BLaER1 (cell line): ENCODE results near the gene PSAT1.

Experiments used
- H3K27ac ChIP-seq: shearing (Covaris generic); formaldehyde crosslinking; 2 replicates; pipeline ENCODE4 v1.8.1; 2022
- H3K27me3 ChIP-seq: shearing (Covaris generic); formaldehyde crosslinking; 2 replicates; pipeline ENCODE4 v1.8.1; 2022
- H3K36me3 ChIP-seq: shearing (Covaris generic); formaldehyde crosslinking; 2 replicates; pipeline ENCODE4 v1.8.1; 2022
- H3K4me1 ChIP-seq: shearing (Covaris generic); formaldehyde crosslinking; 2 replicates; pipeline ENCODE4 v1.8.1; 2022
- H3K4me2 ChIP-seq: shearing (Covaris generic); formaldehyde crosslinking; 2 replicates; pipeline ENCODE4 v1.8.1; 2022
- H3K4me3 ChIP-seq: shearing (Covaris generic); formaldehyde crosslinking; 2 replicates; pipeline ENCODE4 v1.8.1; 2022
- H3K9ac ChIP-seq: shearing (Covaris generic); formaldehyde crosslinking; 2 replicates; pipeline ENCODE4 v1.8.1; 2022
- H3K9me3 ChIP-seq: shearing (Covaris generic); formaldehyde crosslinking; 2 replicates; pipeline ENCODE4 v1.8.1; 2022
- H4K20me1 ChIP-seq: shearing (Covaris generic); formaldehyde crosslinking; 2 replicates; pipeline ENCODE4 v1.8.1; 2022
- Cebpa-rat ChIP-seq: shearing (Covaris generic); IDR thresholded peaks from 2 replicates; pipeline ENCODE4 v1.8.1; 2022

Gene PSAT1

DNA sequence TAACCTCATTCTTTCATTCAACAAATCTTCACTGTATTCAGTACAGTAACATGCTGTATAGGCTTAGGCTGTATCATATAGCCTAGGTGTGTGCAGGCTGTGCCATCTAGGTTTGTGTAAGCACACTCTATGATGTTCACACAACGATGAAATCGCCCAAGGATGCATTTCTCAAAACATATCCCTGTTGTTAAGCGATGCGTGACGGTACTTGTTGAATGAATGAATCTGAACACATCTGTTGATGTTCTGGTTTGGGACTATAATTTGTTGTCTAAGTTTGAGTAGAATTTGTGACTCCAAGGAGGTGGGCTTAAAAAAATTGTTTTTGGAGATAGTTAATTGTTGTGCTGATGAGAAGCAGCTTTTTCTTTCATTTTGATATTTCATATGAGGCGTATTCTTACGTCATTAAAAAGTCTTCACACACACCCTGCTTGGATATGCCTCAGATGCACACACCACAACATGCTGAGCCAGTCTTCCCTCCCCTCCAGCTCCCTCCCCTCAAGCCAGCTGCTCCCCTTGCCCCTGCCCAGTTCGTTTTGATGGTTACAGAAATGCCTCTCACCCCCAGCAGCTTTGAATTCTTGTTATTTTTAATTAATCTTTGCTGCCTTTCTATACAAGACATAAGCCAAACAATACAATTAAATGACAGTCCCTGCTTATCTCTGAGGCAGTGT is 5.5 kb upstream of the PSAT1 start:
- TF ChIP-seq Cebpa-rat = no peak
- Histone ChIP-seq H3K4me3 (no peak overlapping the region), H3K27me3 (no peaks in the 10 kb centered on the region), H3K36me3 (no peaks in the 10 kb centered on the region), H3K9ac (peak overlapping the region; percentile 3; the same call in 1 of the 2 replicates), H3K27ac (0 out of 2 replicates have a peak overlapping the region, but pooled peaks have one; percentile 27), H3K9me3 (no peaks in the 10 kb centered on the region), H4K20me1 (no peaks in the 10 kb centered on the region), H3K4me2 (peak overlapping the region; percentile 68), H3K4me1 (peaks cover 38% of the 10 kb centered on the region)

DNA sequence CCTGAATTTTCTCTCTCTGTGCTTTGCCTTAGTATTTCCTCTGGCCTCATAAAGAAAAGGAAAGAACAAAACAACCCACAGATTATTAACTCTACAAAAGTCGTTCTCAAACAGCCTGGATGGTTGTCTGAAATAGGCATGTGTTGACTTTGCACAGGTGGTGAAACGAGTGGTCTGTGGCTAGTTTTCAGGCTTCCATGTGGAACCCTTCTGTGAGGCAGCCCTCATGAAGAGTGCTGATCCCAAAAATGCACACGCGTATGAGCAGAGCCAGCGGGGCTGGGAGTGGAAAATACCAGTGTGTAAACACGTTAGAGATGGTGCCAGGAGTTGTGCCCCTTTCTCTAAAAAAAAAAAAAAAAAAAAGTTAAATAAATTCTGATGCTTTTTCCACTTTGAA is 4.9 kb upstream of the PSAT1 start:
- Histone ChIP-seq H3K27ac (0 out of 2 replicates have a peak overlapping the region, but pooled peaks have one; percentile 27), H3K9ac (peak overlapping the region; percentile 3; the same call in 1 of the 2 replicates), H3K4me3 (no peak overlapping the region), H4K20me1 (no peaks in the 10 kb centered on the region), H3K4me2 (peak overlapping the region; percentile 68), H3K36me3 (no peaks in the 10 kb centered on the region), H3K27me3 (no peaks in the 10 kb centered on the region), H3K9me3 (no peaks in the 10 kb centered on the region), H3K4me1 (peaks cover 41% of the 10 kb centered on the region)
- TF ChIP-seq Cebpa-rat = no peak

DNA sequence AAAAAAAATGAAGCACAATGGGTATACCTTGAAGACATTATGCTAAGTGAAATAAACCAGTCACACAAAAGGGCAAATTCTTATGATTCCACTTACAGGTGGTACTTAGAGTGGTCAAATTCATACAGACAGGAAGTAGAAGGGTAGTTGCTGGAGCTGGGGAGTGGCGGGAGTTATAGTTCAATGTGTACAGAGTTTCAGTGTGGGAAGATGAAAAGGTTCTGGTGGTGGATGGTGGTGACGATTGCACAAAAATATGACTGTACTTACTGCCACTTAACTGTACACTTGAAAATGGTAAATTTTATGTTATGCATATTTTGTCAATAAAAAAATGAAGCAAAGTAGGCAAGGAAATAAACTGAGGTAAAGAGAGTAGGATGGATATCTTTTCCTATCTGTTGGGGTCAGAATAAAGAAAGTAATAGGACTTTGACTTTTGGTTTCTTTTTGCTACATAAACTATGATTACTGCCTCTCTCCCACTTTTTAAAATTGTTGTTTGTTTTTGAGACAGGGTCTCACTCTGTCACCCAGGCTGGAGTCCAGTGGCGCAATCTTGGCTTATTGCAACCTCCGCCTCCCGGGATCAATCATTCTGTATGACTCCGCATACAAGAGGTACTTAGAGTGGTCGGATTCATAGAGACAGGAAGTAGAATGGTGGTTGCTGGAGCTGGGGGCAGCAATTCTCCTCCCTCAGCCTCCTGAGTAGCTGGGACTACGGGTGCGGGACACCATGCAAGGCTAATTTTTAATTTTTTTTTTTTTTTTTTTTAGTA is 4.0 kb upstream of the PSAT1 start:
- Histone ChIP-seq H3K36me3 (no peaks in the 10 kb centered on the region), H3K9ac (no peak overlapping the region), H3K4me1 (peaks cover 41% of the 10 kb centered on the region), H3K27me3 (no peaks in the 10 kb centered on the region), H4K20me1 (no peaks in the 10 kb centered on the region), H3K27ac (no peak overlapping the region), H3K4me3 (no peak overlapping the region), H3K4me2 (peak overlapping the region; percentile 68; the same call in 1 of the 2 replicates), H3K9me3 (no peaks in the 10 kb centered on the region)
- TF ChIP-seq Cebpa-rat = no peak

DNA sequence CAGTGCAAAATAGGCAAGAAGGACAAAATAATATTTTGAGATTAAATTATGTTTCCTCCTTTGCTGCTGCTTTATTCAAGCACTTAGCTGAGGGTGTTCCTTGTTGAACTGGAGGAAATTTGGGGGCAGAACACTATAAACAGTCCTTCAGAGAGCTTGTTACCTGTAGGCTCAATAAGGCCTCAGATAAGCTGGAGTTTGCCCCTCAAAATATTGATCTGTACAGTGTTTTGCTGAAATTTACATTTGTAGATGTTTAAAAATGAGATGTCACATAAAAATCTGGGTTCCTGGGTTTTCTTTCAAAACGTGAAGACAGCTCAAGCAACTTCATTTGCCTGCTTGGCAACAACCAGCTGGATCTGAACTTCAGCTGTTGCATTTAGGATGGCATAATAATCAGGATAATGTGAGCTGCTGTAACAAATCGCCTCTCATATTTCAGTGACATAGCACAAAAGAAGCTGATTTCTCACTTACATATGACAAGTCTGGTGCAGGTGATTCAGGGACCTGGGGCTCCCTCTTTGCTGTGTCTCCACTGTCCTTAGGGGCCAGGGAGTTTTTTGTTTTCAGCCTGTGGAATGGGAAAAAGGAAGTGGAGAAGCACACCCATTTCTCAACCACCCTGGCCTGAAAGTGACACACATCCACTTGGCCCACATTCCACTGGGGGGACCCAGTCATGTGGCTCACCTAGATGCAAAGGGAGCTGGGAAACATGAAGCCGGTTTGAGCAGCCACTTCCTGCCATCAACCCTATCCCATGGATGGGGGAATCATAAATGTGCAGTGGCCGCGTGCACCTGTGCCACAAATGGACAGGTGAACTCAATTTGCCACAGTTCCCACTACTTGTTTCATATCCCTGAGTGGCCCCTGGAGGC is 2.4 kb upstream of the PSAT1 start:
- Histone ChIP-seq H4K20me1 (peaks cover 14% of the 10 kb centered on the region), H3K27me3 (no peaks in the 10 kb centered on the region), H3K9me3 (no peaks in the 10 kb centered on the region), H3K27ac (no peak overlapping the region), H3K9ac (no peak overlapping the region), H3K4me1 (peaks cover 49% of the 10 kb centered on the region), H3K4me2 (no peak overlapping the region), H3K4me3 (no peak overlapping the region), H3K36me3 (peaks cover under 1% of the 10 kb centered on the region)
- no peak for TF ChIP-seq Cebpa-rat

DNA sequence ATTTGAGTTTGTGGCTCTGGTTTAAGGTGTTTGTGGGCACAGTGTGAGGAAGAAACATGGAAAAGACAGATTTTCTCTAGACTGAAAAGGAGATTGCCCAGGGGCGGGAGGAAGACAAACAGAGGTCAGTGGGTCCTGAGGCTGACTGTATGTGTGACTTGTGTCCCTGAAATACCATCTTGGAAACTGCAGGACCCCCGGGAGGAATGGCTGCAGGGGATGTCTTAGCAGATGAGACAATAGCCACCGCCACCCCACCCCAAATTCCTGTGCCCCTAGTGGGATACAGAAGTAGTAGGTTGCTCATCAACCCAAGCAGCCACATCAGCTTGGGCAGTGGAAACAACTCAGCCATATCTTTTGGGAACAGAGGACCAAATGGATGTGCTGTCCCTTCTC is 1.7 kb upstream of the PSAT1 start:
- H3K27ac ChIP-seq = no peak overlapping the region
- peaks cover 7% of the 10 kb centered on the region for H3K36me3 ChIP-seq
- peaks cover 49% of the 10 kb centered on the region for H3K4me1 ChIP-seq
- no peaks in the 10 kb centered on the region for H3K27me3 ChIP-seq
- H3K4me3 ChIP-seq = no peak overlapping the region
- TF ChIP-seq Cebpa-rat = no peak
- peaks cover 20% of the 10 kb centered on the region for H4K20me1 ChIP-seq
- no peak overlapping the region for H3K9ac ChIP-seq
- H3K9me3 ChIP-seq = no peaks in the 10 kb centered on the region
- no peak overlapping the region for H3K4me2 ChIP-seq

DNA sequence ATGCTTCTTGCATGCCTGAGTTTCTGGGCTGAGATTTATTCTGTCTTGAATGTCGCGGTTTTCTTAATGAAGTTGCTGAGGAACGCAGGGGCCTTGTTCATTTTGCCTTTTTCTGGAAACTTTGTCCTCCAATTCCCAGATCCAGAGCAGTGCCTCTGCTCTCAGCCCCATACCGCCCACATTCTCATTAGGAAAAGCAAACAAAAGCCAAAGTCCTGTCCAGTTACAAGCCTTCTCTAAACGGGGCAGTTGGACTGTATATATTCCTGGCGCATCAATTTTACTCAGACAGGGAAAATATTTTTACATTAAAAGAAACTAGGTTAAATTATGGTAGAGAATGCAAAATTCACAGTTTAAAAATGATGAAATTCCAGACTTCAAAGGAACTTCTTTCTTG is 1.2 kb upstream of the PSAT1 start:
- peak overlapping the region; percentile 77 for H3K4me3 ChIP-seq

DNA sequence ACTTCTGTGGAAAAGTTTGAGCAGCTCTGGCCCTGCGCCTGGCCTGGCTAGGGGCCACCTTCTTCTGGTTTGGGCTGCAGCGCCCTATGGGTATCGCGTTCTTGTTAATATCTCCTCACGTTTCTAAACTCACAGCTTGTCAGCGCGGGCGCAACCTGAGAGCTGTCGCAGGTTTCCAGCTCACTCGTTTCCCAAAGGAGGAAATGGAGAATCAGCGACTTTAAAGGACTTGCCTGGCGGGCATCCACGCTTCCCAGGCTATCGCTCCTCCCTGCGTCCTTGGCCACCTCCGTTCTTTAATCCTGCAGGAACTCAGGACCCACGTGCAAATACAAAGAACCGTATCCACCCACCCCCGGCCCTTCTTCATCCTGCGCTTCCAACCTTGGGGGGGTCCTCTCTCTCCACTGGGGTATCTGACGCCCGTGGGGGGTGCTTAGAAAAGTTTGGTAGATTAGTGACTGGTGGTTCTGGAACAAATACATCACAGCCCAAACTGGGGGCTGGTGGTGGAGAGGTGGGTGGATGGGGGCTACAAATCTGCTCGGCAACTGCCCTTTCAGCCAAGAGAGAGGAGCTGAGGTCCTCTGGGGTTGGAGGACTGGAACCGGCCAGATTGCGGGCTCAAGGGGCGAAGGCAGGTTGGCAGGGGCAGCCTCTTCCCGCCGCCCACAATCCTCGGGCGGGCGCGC is 578 bp upstream of the PSAT1 start:
- H3K4me2 ChIP-seq = peak overlapping the region; percentile 94
- peak overlapping the region; percentile 93 for H3K9ac ChIP-seq
- H3K27ac ChIP-seq = peak overlapping the region; percentile 96
- peaks cover 39% of the 10 kb centered on the region for H3K4me1 ChIP-seq
- H3K27me3 ChIP-seq = no peaks in the 10 kb centered on the region
- H3K9me3 ChIP-seq = no peaks in the 10 kb centered on the region
- TF ChIP-seq Cebpa-rat = no peak
- peaks cover 19% of the 10 kb centered on the region for H3K36me3 ChIP-seq
- peaks cover 32% of the 10 kb centered on the region for H4K20me1 ChIP-seq
- H3K4me3 ChIP-seq = peak overlapping the region; percentile 77

More for the DNA sequence above, 1.2 kb upstream of the PSAT1 start:
- H3K9me3 ChIP-seq = no peaks in the 10 kb centered on the region
- TF ChIP-seq Cebpa-rat = no peak
- H3K27me3 ChIP-seq = no peaks in the 10 kb centered on the region
- H4K20me1 ChIP-seq = peaks cover 26% of the 10 kb centered on the region
- H3K9ac ChIP-seq = peak overlapping the region; percentile 93
- H3K27ac ChIP-seq = peak overlapping the region; percentile 96
- H3K4me2 ChIP-seq = peak overlapping the region; percentile 94
- H3K4me1 ChIP-seq = peaks cover 45% of the 10 kb centered on the region
- peaks cover 13% of the 10 kb centered on the region for H3K36me3 ChIP-seq

DNA sequence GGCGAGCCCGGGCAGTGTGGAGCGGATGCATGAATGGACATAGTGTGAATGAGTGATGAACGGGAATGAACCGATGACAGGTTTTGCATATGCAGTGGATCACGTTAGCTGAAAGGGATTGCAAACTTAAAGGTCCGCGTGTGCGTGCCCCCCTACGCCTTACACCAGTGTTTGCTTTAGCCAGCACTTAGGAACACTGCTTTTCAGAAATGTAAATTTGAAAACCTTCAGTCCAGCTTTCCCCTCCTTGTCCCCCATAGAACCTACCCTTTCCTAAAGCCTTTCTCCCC is 692 bp downstream of the PSAT1 start:
- peaks cover 41% of the 10 kb centered on the region for H4K20me1 ChIP-seq

More for the DNA sequence above, 692 bp downstream of the PSAT1 start:
- Histone ChIP-seq H3K4me1 (peaks cover 26% of the 10 kb centered on the region), H3K9ac (peak overlapping the region; percentile 93), H3K27ac (peak overlapping the region; percentile 96), H3K9me3 (no peaks in the 10 kb centered on the region), H3K4me2 (peak overlapping the region; percentile 94), H3K4me3 (peak overlapping the region; percentile 77), H3K36me3 (peaks cover 32% of the 10 kb centered on the region), H3K27me3 (no peaks in the 10 kb centered on the region)
- TF ChIP-seq Cebpa-rat = no peak
